Measurements from ENCODE around the gene RGR.
"Not testable (repeated sequence)": the region's sequence is repeated elsewhere in the genome, so short reads cannot be mapped to it uniquely, and the experiment has no call there.

The RGR gene

GRCh38 chr10:84269162-84269561, 24.3 kb downstream of the RGR start:
- TF ChIP-seq, protein P1, sequence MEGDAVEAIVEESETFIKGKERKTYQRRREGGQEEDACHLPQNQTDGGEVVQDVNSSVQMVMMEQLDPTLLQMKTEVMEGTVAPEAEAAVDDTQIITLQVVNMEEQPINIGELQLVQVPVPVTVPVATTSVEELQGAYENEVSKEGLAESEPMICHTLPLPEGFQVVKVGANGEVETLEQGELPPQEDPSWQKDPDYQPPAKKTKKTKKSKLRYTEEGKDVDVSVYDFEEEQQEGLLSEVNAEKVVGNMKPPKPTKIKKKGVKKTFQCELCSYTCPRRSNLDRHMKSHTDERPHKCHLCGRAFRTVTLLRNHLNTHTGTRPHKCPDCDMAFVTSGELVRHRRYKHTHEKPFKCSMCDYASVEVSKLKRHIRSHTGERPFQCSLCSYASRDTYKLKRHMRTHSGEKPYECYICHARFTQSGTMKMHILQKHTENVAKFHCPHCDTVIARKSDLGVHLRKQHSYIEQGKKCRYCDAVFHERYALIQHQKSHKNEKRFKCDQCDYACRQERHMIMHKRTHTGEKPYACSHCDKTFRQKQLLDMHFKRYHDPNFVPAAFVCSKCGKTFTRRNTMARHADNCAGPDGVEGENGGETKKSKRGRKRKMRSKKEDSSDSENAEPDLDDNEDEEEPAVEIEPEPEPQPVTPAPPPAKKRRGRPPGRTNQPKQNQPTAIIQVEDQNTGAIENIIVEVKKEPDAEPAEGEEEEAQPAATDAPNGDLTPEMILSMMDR (conservative IDR thresholded peaks at IDR 0.05; ENCODE audit: low read depth, low read length): no peak
- Histone ChIP-seq H3K4me3 (IDR thresholded peaks at IDR 0.05; ENCODE audit: insufficient read depth, low read depth, low read length) (no peak overlapping the region), H3K79me2 (ENCODE audit: insufficient read depth, low read depth) (no peaks in the 10 kb centered on the region), H3K27me3 (ENCODE audit: insufficient read depth, low read depth) (no peaks in the 10 kb centered on the region), H2AFZ (ENCODE audit: low read depth) (no peak overlapping the region), H3K4me1 (ENCODE audit: low read depth, poor library complexity, severe bottlenecking) (no peaks in the 10 kb centered on the region), H3K4me2 (no peak overlapping the region), H4K20me1 (ENCODE audit: insufficient read depth) (no peaks in the 10 kb centered on the region), H3K36me3 (ENCODE audit: insufficient read depth) (no peaks in the 10 kb centered on the region), H3K27ac (no peak overlapping the region), H3K9ac (no peak overlapping the region)

DNA sequence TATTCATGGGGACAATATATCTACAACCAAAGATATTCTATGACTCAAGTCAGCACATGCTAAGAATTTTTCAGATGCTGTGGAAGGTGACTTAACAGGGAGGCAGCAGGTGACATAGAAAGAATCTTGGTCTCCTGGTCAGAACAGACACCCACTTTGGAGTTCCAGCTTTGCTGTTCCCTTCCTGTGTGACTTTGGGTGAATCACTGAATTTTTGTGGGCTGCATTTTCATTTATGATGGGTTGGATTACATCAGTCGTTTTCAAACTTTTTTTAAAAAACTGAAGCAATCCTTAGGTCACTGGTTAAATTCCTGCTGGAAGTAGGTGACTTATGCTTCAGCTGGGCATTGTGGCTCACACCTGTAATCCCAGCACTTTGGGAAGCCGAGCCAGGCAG, 24.9 kb downstream of the RGR start:
- Histone ChIP-seq H3K36me3 (ENCODE audit: insufficient read depth) (no peaks in the 10 kb centered on the region), H3K27me3 (ENCODE audit: insufficient read depth, low read depth) (no peaks in the 10 kb centered on the region), H3K4me1 (ENCODE audit: low read depth, poor library complexity, severe bottlenecking) (no peaks in the 10 kb centered on the region), H3K27ac (no peak overlapping the region), H2AFZ (ENCODE audit: low read depth) (no peak overlapping the region), H3K4me3 (IDR thresholded peaks at IDR 0.05; ENCODE audit: insufficient read depth, low read depth, low read length) (no peak overlapping the region), H3K9ac (no peak overlapping the region), H3K79me2 (ENCODE audit: insufficient read depth, low read depth) (no peaks in the 10 kb centered on the region), H3K4me2 (no peak overlapping the region), H4K20me1 (ENCODE audit: insufficient read depth) (no peaks in the 10 kb centered on the region)
- TF ChIP-seq, protein P1 (conservative IDR thresholded peaks at IDR 0.05; ENCODE audit: low read depth, low read length): no peak

- H3K79me2 ChIP-seq (ENCODE audit: insufficient read depth, low read depth): no peaks in the 10 kb centered on the region
- no peak overlapping the region for H3K4me3 ChIP-seq (IDR thresholded peaks at IDR 0.05; ENCODE audit: insufficient read depth, low read depth, low read length)
- no peak overlapping the region for H3K9ac ChIP-seq
- H2AFZ ChIP-seq (ENCODE audit: low read depth): no peak overlapping the region
- no peaks in the 10 kb centered on the region for H4K20me1 ChIP-seq (ENCODE audit: insufficient read depth)
- TF ChIP-seq, protein P1 (conservative IDR thresholded peaks at IDR 0.05; ENCODE audit: low read depth, low read length): no peak
- no peaks in the 10 kb centered on the region for H3K27me3 ChIP-seq (ENCODE audit: insufficient read depth, low read depth)
- H3K4me1 ChIP-seq (ENCODE audit: low read depth, poor library complexity, severe bottlenecking): no peaks in the 10 kb centered on the region
- H3K36me3 ChIP-seq (ENCODE audit: insufficient read depth): no peaks in the 10 kb centered on the region
- no peak overlapping the region for H3K27ac ChIP-seq
- H3K4me2 ChIP-seq: no peak overlapping the region
Measured at GRCh38 chr10:84270708-84271107, 25.9 kb downstream of the RGR start.

DNA sequence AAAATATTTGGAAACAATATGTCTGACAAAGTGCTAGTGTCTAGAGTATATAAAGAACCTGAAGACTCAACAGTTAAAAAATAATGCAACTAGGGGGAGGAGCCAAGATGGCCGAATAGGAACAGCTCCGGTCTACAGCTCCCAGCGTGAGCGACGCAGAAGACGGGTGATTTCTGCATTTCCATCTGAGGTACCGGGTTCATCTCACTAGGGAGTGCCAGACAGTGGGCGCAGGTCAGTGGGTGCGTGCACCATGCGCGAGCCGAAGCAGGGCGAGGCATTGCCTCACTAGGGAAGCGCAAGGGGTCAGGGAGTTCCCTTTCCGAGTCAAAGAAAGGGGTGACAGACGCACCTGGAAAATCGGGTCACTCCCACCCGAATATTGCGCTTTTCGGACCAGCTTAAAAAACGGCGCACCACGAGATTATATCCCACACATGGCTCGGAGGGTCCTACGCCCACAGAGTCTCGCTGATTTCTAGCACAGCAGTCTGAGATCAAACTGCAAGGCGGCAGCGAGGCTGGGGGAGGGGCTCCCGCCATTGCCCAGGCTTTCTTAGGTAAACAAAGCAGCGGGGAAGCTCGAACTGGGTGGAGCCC, 35.1 kb downstream of the RGR start:
- not testable (repeated sequence) for H3K27ac ChIP-seq; H3K36me3 ChIP-seq (ENCODE audit: insufficient read depth); H3K4me3 ChIP-seq (IDR thresholded peaks at IDR 0.05; ENCODE audit: insufficient read depth, low read depth, low read length); H3K79me2 ChIP-seq (ENCODE audit: insufficient read depth, low read depth); H3K4me2 ChIP-seq; H2AFZ ChIP-seq (ENCODE audit: low read depth); H4K20me1 ChIP-seq (ENCODE audit: insufficient read depth); H3K9ac ChIP-seq; H3K4me1 ChIP-seq (ENCODE audit: low read depth, poor library complexity, severe bottlenecking); H3K27me3 ChIP-seq (ENCODE audit: insufficient read depth, low read depth)

DNA sequence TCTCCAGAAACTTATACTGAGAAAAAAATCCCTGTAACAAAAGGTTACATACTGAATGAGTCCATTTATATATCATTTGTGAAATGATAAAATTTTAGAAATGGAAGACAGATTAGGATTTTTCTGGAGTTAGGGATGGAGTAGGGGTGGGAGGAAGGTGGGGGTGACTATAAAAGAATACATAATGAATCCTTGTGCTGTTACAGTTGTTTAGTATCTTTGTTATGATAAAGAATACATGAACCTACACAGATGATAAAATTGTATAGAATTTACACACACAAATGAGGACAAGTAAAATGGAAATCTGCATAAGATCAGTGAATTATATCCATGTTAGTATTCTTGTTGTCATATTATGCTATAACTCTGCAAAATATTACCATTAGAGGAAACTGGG, 41.8 kb downstream of the RGR start:
- no peak overlapping the region for H3K4me2 ChIP-seq
- H3K4me1 ChIP-seq (ENCODE audit: low read depth, poor library complexity, severe bottlenecking): no peaks in the 10 kb centered on the region
- no peak overlapping the region for H3K9ac ChIP-seq
- no peak overlapping the region for H3K27ac ChIP-seq
- no peaks in the 10 kb centered on the region for H3K79me2 ChIP-seq (ENCODE audit: insufficient read depth, low read depth)
- no peaks in the 10 kb centered on the region for H3K36me3 ChIP-seq (ENCODE audit: insufficient read depth)
- TF ChIP-seq, protein P1 (conservative IDR thresholded peaks at IDR 0.05; ENCODE audit: low read depth, low read length): no peak
- H3K27me3 ChIP-seq (ENCODE audit: insufficient read depth, low read depth): no peaks in the 10 kb centered on the region
- no peaks in the 10 kb centered on the region for H4K20me1 ChIP-seq (ENCODE audit: insufficient read depth)
- no peak overlapping the region for H2AFZ ChIP-seq (ENCODE audit: low read depth)
- H3K4me3 ChIP-seq (IDR thresholded peaks at IDR 0.05; ENCODE audit: insufficient read depth, low read depth, low read length): no peak overlapping the region
